Tibial nerve (tissue), 4 donors: Measurements from ENCODE around the gene PSME4. TPM values are rescaled to one million over a fixed set of nuclear protein-coding genes. Genes with fewer than 3 reads are reported as not detected.

Experiments
- DNase-seq, 2 donors: peaks; one replicate each; pipeline ENCODE4 v3.0.0-alpha.2; 2019; ENCODE audit warnings: low spot score in 2 of 2
- H3K27ac ChIP-seq, 4 donors: fragments of 200-600 bp; sonication (generic) in 3 of 4; one replicate each; pipeline ENCODE4 v1.5.1; 2017 to 2019; ENCODE audit warnings: mild to moderate bottlenecking in 1 of 4
- H3K27me3 ChIP-seq, 2 donors: fragments of 200-600 bp; sonication (generic) in 1 of 2; one replicate each; pipeline versions ENCODE4 v1.5.1 to v1.6.0; 2017 to 2019
- H3K36me3 ChIP-seq, 3 donors: fragments of 200-600 bp; sonication (generic); one replicate each; pipeline ENCODE4 v1.5.1; 2018 to 2019
- H3K4me1 ChIP-seq, 4 donors: fragments of 200-600 bp; sonication (generic) in 3 of 4; one replicate each; pipeline ENCODE4 v1.5.1; 2017 to 2019
- H3K4me3 ChIP-seq, 4 donors: fragments of 200-600 bp; sonication (generic) in 3 of 4; one replicate each; pipeline ENCODE4 v1.5.1; 2017 to 2019; ENCODE audit warnings: mild to moderate bottlenecking in 1 of 4, moderate library complexity in 1 of 4
- H3K9me3 ChIP-seq, 4 donors: fragments of 200-600 bp; sonication (generic) in 3 of 4; one replicate each; pipeline ENCODE4 v1.5.1; 2017 to 2019
- EP300 ChIP-seq, 2 donors: sonication (generic); formaldehyde crosslinking; IDR thresholded peaks; one replicate each; pipeline ENCODE4 v1.6.1; 2017; ENCODE audit warnings: antibody characterized with exemption in 2 of 2, mild to moderate bottlenecking in 1 of 2
- POLR2A ChIP-seq, 2 donors: fragments of 450-650 bp; IDR thresholded peaks; one replicate each; pipeline ENCODE4 v1.6.1; 2017; ENCODE audit warnings: antibody characterized with exemption in 2 of 2, mild to moderate bottlenecking in 2 of 2, moderate library complexity in 2 of 2
- WGBS, 2 donors: methylation state at CpG; one replicate each; pipeline ENCODE4 v1.1.5; 2018; 5-methylcytosine and 5-hydroxymethylcytosine counted together
- total RNA-seq, 4 donors: library from RNA; depleted of rRNA; stranded (reverse); fragments of >200 nt; gene quantifications; one replicate each; pipeline ENCODE4 v1.1.0, GENCODE V29; 2016
- TF ChIP-seq, protein P1 (sequence below), 5 experiments: fragments of 200-600 bp in 3 of 5; fragments of 450-650 bp in 2 of 5; sonication (generic) in 3 of 5; IDR thresholded peaks; one replicate each; pipeline ENCODE4 v1.5.1; 2016 to 2019; ENCODE audit warnings: antibody characterized with exemption in 5 of 5, mild to moderate bottlenecking in 3 of 5, moderate library complexity in 2 of 5

The PSME4 gene
- total RNA-seq, 4 donors from 2014 or later, result 32.4 to 50.6 (median 38.5) TPM

DNA sequence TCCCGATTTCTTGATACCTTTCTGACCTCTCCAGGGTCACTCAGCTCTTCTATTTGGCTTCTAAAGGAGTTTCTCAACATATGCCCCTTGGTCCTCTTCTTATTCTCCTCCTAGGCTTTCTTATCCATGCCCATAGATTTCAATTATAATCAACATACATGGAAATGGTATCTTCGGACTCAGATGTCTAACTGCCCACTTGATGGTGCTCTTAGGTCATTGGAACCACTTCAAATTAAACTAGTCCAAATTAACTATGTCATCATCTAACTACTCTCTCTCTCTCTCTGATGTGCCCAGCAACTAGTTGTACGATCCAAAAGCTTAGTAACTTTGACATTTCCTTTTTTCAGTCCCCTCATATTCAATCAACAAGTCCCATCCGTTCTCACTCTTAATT, 67.8 kb downstream of the PSME4 start:
- no peak for DNase-seq
- TF ChIP-seq, protein P1, sequence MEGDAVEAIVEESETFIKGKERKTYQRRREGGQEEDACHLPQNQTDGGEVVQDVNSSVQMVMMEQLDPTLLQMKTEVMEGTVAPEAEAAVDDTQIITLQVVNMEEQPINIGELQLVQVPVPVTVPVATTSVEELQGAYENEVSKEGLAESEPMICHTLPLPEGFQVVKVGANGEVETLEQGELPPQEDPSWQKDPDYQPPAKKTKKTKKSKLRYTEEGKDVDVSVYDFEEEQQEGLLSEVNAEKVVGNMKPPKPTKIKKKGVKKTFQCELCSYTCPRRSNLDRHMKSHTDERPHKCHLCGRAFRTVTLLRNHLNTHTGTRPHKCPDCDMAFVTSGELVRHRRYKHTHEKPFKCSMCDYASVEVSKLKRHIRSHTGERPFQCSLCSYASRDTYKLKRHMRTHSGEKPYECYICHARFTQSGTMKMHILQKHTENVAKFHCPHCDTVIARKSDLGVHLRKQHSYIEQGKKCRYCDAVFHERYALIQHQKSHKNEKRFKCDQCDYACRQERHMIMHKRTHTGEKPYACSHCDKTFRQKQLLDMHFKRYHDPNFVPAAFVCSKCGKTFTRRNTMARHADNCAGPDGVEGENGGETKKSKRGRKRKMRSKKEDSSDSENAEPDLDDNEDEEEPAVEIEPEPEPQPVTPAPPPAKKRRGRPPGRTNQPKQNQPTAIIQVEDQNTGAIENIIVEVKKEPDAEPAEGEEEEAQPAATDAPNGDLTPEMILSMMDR (IDR thresholded peaks at IDR 0.05), result no peak
- no peak for TF ChIP-seq POLR2A (IDR thresholded peaks at IDR 0.05)
- no peak for TF ChIP-seq EP300 (IDR thresholded peaks at IDR 0.05)
- Histone ChIP-seq H3K27me3 (no peaks in the 10 kb centered on the region), H3K27ac (no peak overlapping the region), H3K36me3 (peaks cover 0 to 96% (median 14%) of the 10 kb centered on the region in 3 donors), H3K9me3 (no peaks in the 10 kb centered on the region), H3K4me1 (no peaks in the 10 kb centered on the region), H3K4me3 (no peak overlapping the region)
- WGBS, 2 donors, result 57 to 59% methylated on average over 4 of the region's 4 CpGs

DNA sequence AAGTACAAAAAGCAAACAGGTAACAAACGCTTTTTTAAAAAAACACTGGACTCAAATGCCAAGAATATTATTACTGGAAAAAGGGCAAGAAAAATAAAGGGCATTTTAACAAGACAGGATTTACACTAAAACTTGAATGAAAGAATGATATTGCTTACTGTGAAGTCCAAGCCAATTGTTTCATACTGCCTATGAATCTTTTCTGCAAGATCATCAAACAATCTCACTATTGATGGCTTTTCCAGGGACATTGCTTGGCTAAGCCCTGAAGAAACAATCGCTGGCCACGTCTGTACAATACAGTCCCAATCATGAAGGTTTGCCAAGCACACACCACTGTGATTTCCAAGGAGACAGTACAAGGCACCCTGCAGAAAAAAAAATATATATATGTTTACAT, 69.6 kb downstream of the PSME4 start:
- H3K27me3 ChIP-seq, result no peaks in the 10 kb centered on the region
- peaks cover 0 to 93% (median 14%) of the 10 kb centered on the region in 3 donors for H3K36me3 ChIP-seq
- H3K4me1 ChIP-seq, result no peaks in the 10 kb centered on the region
- TF ChIP-seq POLR2A (IDR thresholded peaks at IDR 0.05) (no peak), EP300 (IDR thresholded peaks at IDR 0.05) (no peak)
- TF ChIP-seq, protein P1 (IDR thresholded peaks at IDR 0.05), result no peak
- H3K9me3 ChIP-seq, result no peaks in the 10 kb centered on the region
- 46 to 60% methylated on average over 3 of the region's 3 CpGs for WGBS, 2 donors
- no peak for DNase-seq
- H3K4me3 ChIP-seq, result no peak overlapping the region
- no peak overlapping the region for H3K27ac ChIP-seq

DNA sequence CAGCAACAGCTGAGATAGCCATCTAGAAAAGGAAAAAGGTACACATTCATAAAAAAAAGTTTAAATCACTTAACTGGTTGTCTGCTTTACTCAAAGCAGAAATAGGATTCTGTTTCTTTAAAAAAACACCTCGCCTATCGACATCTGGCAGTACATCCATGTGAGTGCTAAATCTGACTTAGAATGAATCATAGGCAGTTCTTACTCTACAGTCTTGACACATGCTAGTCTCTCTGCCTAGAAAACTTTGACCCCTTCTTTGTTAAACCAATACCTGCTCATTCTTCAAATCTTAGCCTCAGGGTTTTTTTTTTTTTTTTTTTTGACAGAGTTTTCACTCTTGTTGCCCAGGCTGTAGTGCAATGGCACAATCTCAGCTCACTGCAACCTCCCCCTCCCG, 73.9 kb downstream of the PSME4 start:
- Histone ChIP-seq H3K36me3 (peaks cover 0 to 94% (median 8%) of the 10 kb centered on the region in 3 donors), H3K4me3 (no peak overlapping the region), H3K27me3 (no peaks in the 10 kb centered on the region), H3K4me1 (no peaks in the 10 kb centered on the region), H3K9me3 (no peaks in the 10 kb centered on the region), H3K27ac (no peak overlapping the region)
- no peak for DNase-seq
- no peak for TF ChIP-seq EP300 (IDR thresholded peaks at IDR 0.05)
- TF ChIP-seq POLR2A (IDR thresholded peaks at IDR 0.05), result no peak
- TF ChIP-seq, protein P1 (IDR thresholded peaks at IDR 0.05), result no peak
- 68 to 71% methylated on average over 3 of the region's 3 CpGs for WGBS, 2 donors

DNA sequence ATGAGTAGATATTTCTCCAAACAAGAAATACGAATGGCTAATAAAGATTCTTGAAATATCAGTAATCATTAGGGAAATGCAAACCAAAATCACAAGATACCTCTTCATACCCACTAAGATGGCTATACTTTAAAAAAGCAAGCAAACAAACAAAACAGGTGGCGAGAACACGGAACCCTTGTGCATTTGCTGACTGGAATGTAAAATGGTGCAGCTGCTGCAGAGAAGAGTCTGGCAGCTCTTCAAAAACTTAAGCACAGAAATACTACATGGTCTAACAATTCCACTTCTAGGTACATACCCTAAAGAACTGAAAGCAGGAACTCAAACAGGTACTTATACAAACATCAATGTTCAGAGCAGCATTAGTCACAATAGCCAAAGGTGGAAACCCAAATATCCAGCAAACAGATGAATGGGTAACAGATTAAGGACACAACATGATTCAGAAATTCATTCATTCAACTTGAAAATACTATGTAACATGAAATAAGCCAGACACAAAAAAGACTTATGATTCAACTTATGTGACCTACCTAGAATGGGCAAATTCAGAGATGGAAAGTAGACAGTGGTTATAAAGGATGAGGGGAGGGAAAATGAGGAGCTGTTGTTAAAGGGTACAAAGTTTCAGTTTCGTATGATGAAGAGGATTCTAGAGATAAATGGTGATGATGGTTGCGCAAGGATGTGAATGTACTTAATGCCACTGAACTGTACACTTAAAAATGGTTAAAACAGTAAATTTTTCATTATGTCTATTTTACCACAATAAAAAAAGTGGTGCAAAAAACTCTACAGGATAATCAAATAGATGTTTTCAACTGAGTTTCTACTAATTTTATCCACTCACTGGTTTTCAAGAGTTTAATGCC, 84.2 kb downstream of the PSME4 start:
- no peaks in the 10 kb centered on the region for H3K4me1 ChIP-seq
- H3K4me3 ChIP-seq, result no peak overlapping the region
- H3K27ac ChIP-seq, result no peak overlapping the region
- DNase-seq, result no peak
- no peak for TF ChIP-seq EP300 (IDR thresholded peaks at IDR 0.05)
- TF ChIP-seq, protein P1 (IDR thresholded peaks at IDR 0.05), result no peak
- no peak for TF ChIP-seq POLR2A (IDR thresholded peaks at IDR 0.05)
- peaks cover 3 to 94% (median 20%) of the 10 kb centered on the region in 3 donors for H3K36me3 ChIP-seq
- no peaks in the 10 kb centered on the region for H3K9me3 ChIP-seq
- H3K27me3 ChIP-seq, result no peaks in the 10 kb centered on the region
- 91 to 93% methylated on average over 5 of the region's 5 CpGs for WGBS, 2 donors

DNA sequence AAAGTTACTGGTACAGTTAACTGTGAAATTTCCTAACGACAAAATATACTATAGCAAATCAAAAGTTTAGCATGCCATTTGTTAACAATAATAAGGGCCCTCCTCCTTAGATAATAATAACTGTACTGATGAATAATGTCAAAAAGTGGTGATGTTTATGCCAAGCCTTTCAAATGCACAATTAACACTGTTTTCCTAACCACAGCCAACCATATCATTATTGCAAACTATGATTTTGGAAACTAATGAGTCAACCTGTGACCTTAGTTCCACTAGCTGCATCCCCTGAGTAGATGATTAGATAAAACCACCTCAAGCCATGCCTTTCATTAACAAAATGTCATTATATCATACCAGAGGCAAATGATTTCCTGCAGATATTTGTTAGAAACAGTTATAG, 85.9 kb downstream of the PSME4 start:
- TF ChIP-seq, protein P1 (IDR thresholded peaks at IDR 0.05), result no peak
- no peak for TF ChIP-seq POLR2A (IDR thresholded peaks at IDR 0.05)
- no peak for TF ChIP-seq EP300 (IDR thresholded peaks at IDR 0.05)
- Histone ChIP-seq H3K27me3 (no peaks in the 10 kb centered on the region), H3K4me1 (no peaks in the 10 kb centered on the region), H3K4me3 (no peak overlapping the region), H3K36me3 (peaks cover 0 to 87% (median 17%) of the 10 kb centered on the region in 3 donors), H3K9me3 (no peaks in the 10 kb centered on the region), H3K27ac (no peak overlapping the region)
- WGBS, 2 donors, result 95 to 96% methylated on average over 1 of the region's 1 CpG
- DNase-seq, result no peak
